SH-SY5Y (cell line): ENCODE results near the gene SAP30BP.

Experiments used
- GATA2 ChIP-seq: IDR thresholded peaks from 2 replicates; pipeline ENCODE4 v1.6.1; 2011; ENCODE audit warnings: mild to moderate bottlenecking, low read depth, low read length
- GATA3 ChIP-seq: IDR thresholded peaks from 2 replicates; pipeline ENCODE4 v1.6.1; 2011; ENCODE audit warnings: low read depth, mild to moderate bottlenecking, low read length, moderate library complexity

DNA sequence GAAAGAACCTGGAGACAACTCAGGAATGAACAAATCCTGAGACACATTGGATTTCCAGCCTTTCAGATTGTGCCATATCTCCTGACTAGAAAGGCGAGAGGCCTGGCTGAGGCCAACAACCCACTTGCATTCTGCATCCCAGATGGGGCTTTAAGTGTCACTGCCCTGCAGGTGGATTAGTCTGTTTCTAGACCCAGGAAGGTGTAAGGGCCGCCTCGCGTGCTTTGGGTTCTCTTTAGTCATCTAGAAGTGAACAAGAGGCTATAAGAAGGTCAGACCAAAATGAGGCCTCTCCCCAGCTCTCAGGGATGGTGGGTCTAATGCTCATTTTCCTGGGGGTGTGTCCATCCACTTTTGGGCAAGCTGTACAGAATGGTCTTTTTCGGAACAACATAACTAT lies 4.9 kb downstream of the SAP30BP start:
- TF ChIP-seq GATA2 (no peak), GATA3 (no peak)
